SK-N-SH (cell line): ENCODE results near the gene DBP. TPM values are rescaled to one million over a fixed set of nuclear protein-coding genes. Genes with fewer than 3 reads are reported as not detected.

Experiments
- CTCF ChIA-PET: fragments of 300-600, 350-600 bp; formaldehyde crosslinking; extraction: SDS; loops from one replicate; lab custom pipeline; 2021; lab: Yijun Ruan, JAX
- POLR2A ChIA-PET: fragments of 350-600 bp; sonication (Branson Sonifier 250); formaldehyde crosslinking; extraction: SDS; loops from one replicate; lab custom pipeline; 2020; ENCODE audit warnings: antibody characterized with exemption, inconsistent platforms; lab: Yijun Ruan, JAX
- DNase-seq: peaks from one replicate; pipeline ENCODE4 v3.0.0; 2012
- H2AFZ ChIP-seq: fragments of 200-600 bp; sonication (generic); 2 replicates; pipeline ENCODE4 v1.8.1; 2016; ENCODE audit warnings: antibody characterized with exemption, mild to moderate bottlenecking, low read depth
- H3F3A ChIP-seq: fragments of 200-600 bp; sonication (generic); replicated peaks from 2 replicates; pipeline ENCODE3; 2016; ENCODE audit warnings: antibody characterized with exemption, mild to moderate bottlenecking; ENCODE audit not compliant: insufficient read depth
- H3K27ac ChIP-seq, 2 experiments: fragments of 200-500 bp in 1 of 2; fragments of 200-600 bp in 1 of 2; sonication (Bioruptor generic) in 1 of 2; sonication (generic), shearing (Covaris generic) in 1 of 2; 2 replicates each; pipeline versions ENCODE4 v1.5.1 to v1.6.1; 2014 to 2016; ENCODE audit warnings: low read depth in 2 of 2, inconsistent platforms in 1 of 2, low read length in 1 of 2, mild to moderate bottlenecking in 1 of 2, mixed read lengths in 1 of 2
- H3K27me3 ChIP-seq: fragments of 200-600 bp; sonication (generic), shearing (Covaris generic); 2 replicates; pipeline ENCODE4 v1.6.1; 2016; ENCODE audit warnings: mixed run types; ENCODE audit not compliant: insufficient read depth
- H3K36me3 ChIP-seq, 2 experiments: fragments of 200-500 bp in 1 of 2; fragments of 200-600 bp in 1 of 2; sonication (Bioruptor generic) in 1 of 2; sonication (generic) in 1 of 2; replicated peaks in 1 of 2; 2 replicates each; pipeline versions ENCODE3 to v1.5.1; 2014 to 2016; ENCODE audit warnings: low read length in 1 of 2, mild to moderate bottlenecking in 1 of 2; ENCODE audit not compliant: insufficient read depth in 2 of 2, control insufficient read depth in 1 of 2
- H3K4me1 ChIP-seq, 2 experiments: fragments of 200-500 bp in 1 of 2; fragments of 200-600 bp in 1 of 2; sonication (Bioruptor generic) in 1 of 2; sonication (generic), shearing (Covaris generic) in 1 of 2; 2 replicates each; pipeline versions ENCODE4 v1.5.1 to v1.6.1; 2014 to 2016; ENCODE audit warnings: low read depth in 1 of 2, low read length in 1 of 2, mixed run types in 1 of 2; ENCODE audit not compliant: insufficient read depth in 2 of 2, control insufficient read depth in 1 of 2
- H3K4me2 ChIP-seq: fragments of 200-600 bp; sonication (generic), shearing (Covaris generic); 2 replicates; pipeline ENCODE4 v1.6.1; 2017; ENCODE audit warnings: mixed run types
- H3K4me3 ChIP-seq, 2 experiments: fragments of 200-500 bp in 1 of 2; fragments of 200-600 bp in 1 of 2; sonication (Bioruptor generic) in 1 of 2; sonication (generic), shearing (Covaris generic) in 1 of 2; 2 replicates each; pipeline versions ENCODE4 v1.5.1 to v1.8.1; 2014 to 2016; ENCODE audit warnings: low read depth in 2 of 2, inconsistent platforms in 1 of 2, low read length in 1 of 2, mild to moderate bottlenecking in 1 of 2, mixed read lengths in 1 of 2, moderate library complexity in 1 of 2
- H3K79me2 ChIP-seq: fragments of 200-600 bp; sonication (generic); 2 replicates; pipeline ENCODE4 v1.8.1; 2017; ENCODE audit warnings: mild to moderate bottlenecking; ENCODE audit not compliant: insufficient read depth
- H3K9ac ChIP-seq: fragments of 200-600 bp; sonication (generic); 2 replicates; pipeline ENCODE4 v1.6.1; 2017; ENCODE audit warnings: mixed run types
- H3K9me2 ChIP-seq: fragments of 200-600 bp; sonication (generic); 2 replicates; pipeline ENCODE4 v1.6.1; 2017; ENCODE audit warnings: mixed run types
- H3K9me3 ChIP-seq: fragments of 200-600 bp; sonication (generic); 2 replicates; pipeline ENCODE4 v1.6.1; 2017; ENCODE audit warnings: mixed run types, mild to moderate bottlenecking, moderate library complexity
- H4K20me1 ChIP-seq: fragments of 200-600 bp; sonication (generic); 2 replicates; pipeline ENCODE4 v1.6.1; 2017; ENCODE audit warnings: mild to moderate bottlenecking, mixed run types; ENCODE audit not compliant: insufficient read depth
- CHD2 ChIP-seq: fragments of 150-350 bp; IDR thresholded peaks from 2 replicates; pipeline ENCODE4 v1.6.1; 2018; ENCODE audit warnings: low read length; ENCODE audit not compliant: partially characterized antibody
- FOXJ3 ChIP-seq: sonication (generic); formaldehyde crosslinking; IDR thresholded peaks from 2 replicates; pipeline ENCODE4 v1.5.1; 2020; ENCODE audit warnings: mild to moderate bottlenecking, missing genetic modification reagents
- GABPA ChIP-seq: IDR thresholded peaks from 2 replicates; pipeline ENCODE4 v1.4.0; 2012; ENCODE audit warnings: low read depth, mild to moderate bottlenecking
- IRF3 ChIP-seq: fragments of 150-350 bp; IDR thresholded peaks from 2 replicates; pipeline ENCODE4 v1.6.1; 2016; ENCODE audit warnings: mild to moderate bottlenecking, low read depth, low read length
- NFIC ChIP-seq: IDR thresholded peaks from 2 replicates; pipeline ENCODE4 v1.4.0; 2012; ENCODE audit warnings: borderline replicate concordance
- REST ChIP-seq: IDR thresholded peaks from 2 replicates; pipeline ENCODE4 v1.6.1; 2012; ENCODE audit warnings: mild to moderate bottlenecking, low read depth, low read length, moderate library complexity
- RFX5 ChIP-seq: IDR thresholded peaks from 2 replicates; pipeline ENCODE4 v1.6.1; 2012; ENCODE audit warnings: mild to moderate bottlenecking, improper control_type of control experiment, low read length
- SIN3A ChIP-seq: IDR thresholded peaks from 2 replicates; pipeline ENCODE4 v1.6.1; 2012; ENCODE audit warnings: low read depth, mild to moderate bottlenecking, low read length, moderate library complexity, borderline replicate concordance
- TCF12 ChIP-seq: IDR thresholded peaks from 2 replicates; pipeline ENCODE4 v1.4.0; 2012
- ZBTB33 ChIP-seq: IDR thresholded peaks from 2 replicates; pipeline ENCODE4 v1.4.0; 2012; ENCODE audit warnings: low read depth, borderline replicate concordance
- WGBS: methylation state at CpG from one replicate; pipeline ENCODE4 v1.1.6; 2017; ENCODE audit warnings: low lambda C conversion rate; 5-methylcytosine and 5-hydroxymethylcytosine counted together
- polyA plus RNA-seq, 3 experiments: library from polyadenylated mRNA; depleted of rRNA; stranded (reverse); fragments of >200 nt; gene quantifications; 2 replicates each; pipeline ENCODE4 v1.2.3, GENCODE V29; 2012

DBP gene
- polyA plus RNA-seq, 1 of the 3 experiments (the other 2 are of a cell fraction): 12.6 TPM

GRCh38 chr19:48646001-48646721, 9.0 kb upstream of the DBP start, which contains the start of gene CA11 (continued):
- TF ChIP-seq REST (no peak), TCF12 (no peak; the same call in 1 of the 2 replicates), SIN3A (no peak), CHD2 (peak; percentile 70), NFIC (no peak), ZBTB33 (no peak), RFX5 (no peak), IRF3 (no peak)

- no peak for DNase-seq
- 2% methylated on average over 6 of the region's 6 CpGs for WGBS
- Histone ChIP-seq H3K9ac (peak overlapping the region; percentile 55), H3K4me2 (peak overlapping the region; percentile 99), H3K4me3 (peak overlapping the region; percentile 43 to 74), H3K4me1 (peaks cover 4 to 6% of the 10 kb centered on the region in 2 experiments; a peak in 2 of 4 replicates), H4K20me1 (no peaks in the 10 kb centered on the region), H3K36me3 (no peaks in the 10 kb centered on the region), H3K9me3 (no peaks in the 10 kb centered on the region), H3K27ac (peak overlapping the region; percentile 54 to 69; a peak in 3 of 4 replicates), H3K9me2 (no peaks in the 10 kb centered on the region), H3K27me3 (no peaks in the 10 kb centered on the region), H3K79me2 (no peaks in the 10 kb centered on the region), H3F3A (peaks cover 11% of the 10 kb centered on the region), H2AFZ (peak overlapping the region; percentile 96)
- TF ChIP-seq FOXJ3 (CRISPR knock-in tag) (no peak), GABPA (no peak)
- ChIA-PET POLR2A (interaction anchor here (0.8 to 1.9 kb wide), 8 partner anchors 11 to 102 kb away, joined by 3 to 9 read pairs (median 6); partner anchors contain the start of genes RPL18 and SPHK2), CTCF (interaction anchor here (0.6 to 2.7 kb wide), 25 partner anchors 8 to 325 kb away, joined by 3 to 35 read pairs (median 5); partner anchors contain the start of genes BAX, FUT1 and HSD17B14)
Observed at GRCh38 chr19:48645620-48646000, 8.4 kb upstream of the DBP start.
